SK-N-MC (cell line): ENCODE data around the gene RPS8.

Experiments used
- EZH2 ChIP-seq: fragments of 200-600 bp; sonication (generic); IDR thresholded peaks from one replicate; pipeline ENCODE4 v1.6.1; 2017; ENCODE audit warnings: antibody characterized with exemption
- FOXP2 ChIP-seq: optimal IDR thresholded peaks from 2 replicates; pipeline ENCODE3; 2011; ENCODE audit warnings: mild to moderate bottlenecking, moderate library complexity; ENCODE audit not compliant: insufficient read depth; ENCODE audit errors: extremely low read length, control extremely low read depth
- POLR2AphosphoS5 ChIP-seq: IDR thresholded peaks from 2 replicates; pipeline ENCODE4 v1.6.1; 2012; ENCODE audit warnings: mild to moderate bottlenecking, low read depth, low read length, borderline replicate concordance

- no peak for TF ChIP-seq EZH2
- TF ChIP-seq POLR2AphosphoS5, result no peak
- no peak for TF ChIP-seq FOXP2
Observed at GRCh38 chr1:44826375-44827196, 51.2 kb downstream of the RPS8 start.
